Natural killer cell (primary cell): ENCODE data around the gene AMOTL2. TPM values are rescaled to one million over a fixed set of nuclear protein-coding genes. Genes with fewer than 3 reads are reported as not detected.

ENCODE experiments used
- ATAC-seq, 3 donors: fragments of 150-1000 bp in 2 of 3; fragments of 200-7000 bp in 1 of 3; cut with Tn5 transposase; 1 replicate in 1 of 3; 2 replicates in 2 of 3; pipeline ENCODE4 v1.10.0; 2021; ENCODE audit warnings: mild to moderate bottlenecking in 2 of 3, moderate library complexity in 2 of 3
- DNase-seq, 2 donors: peaks; one replicate each; pipeline versions ENCODE4 v3.0.0 to v3.0.0-alpha.2; 2013 to 2021; ENCODE audit warnings: mixed read lengths in 1 of 2
- H3K27ac ChIP-seq: one replicate; pipeline ENCODE4 v1.5.1; 2013; ENCODE audit warnings: mild to moderate bottlenecking, low read length
- H3K27me3 ChIP-seq: one replicate; pipeline ENCODE4 v1.6.1; 2013; ENCODE audit warnings: low read length; ENCODE audit not compliant: control insufficient read depth, insufficient read depth
- H3K36me3 ChIP-seq: one replicate; pipeline ENCODE4 v1.6.1; 2013; ENCODE audit warnings: low read length; ENCODE audit not compliant: control insufficient read depth, insufficient read depth
- H3K4me1 ChIP-seq: one replicate; pipeline ENCODE4 v1.6.1; 2013; ENCODE audit warnings: low read length; ENCODE audit not compliant: control insufficient read depth, insufficient read depth
- H3K4me3 ChIP-seq: one replicate; pipeline ENCODE4 v1.5.1; 2013; ENCODE audit warnings: low read length
- H3K9me3 ChIP-seq: one replicate; pipeline ENCODE4 v1.6.1; 2013; ENCODE audit warnings: low read length; ENCODE audit not compliant: control insufficient read depth, insufficient read depth
- H3K27ac Mint-ChIP-seq, 2 donors: one replicate each; pipeline ENCODE4 v1.8.0; 2022; ENCODE audit warnings: mild to moderate bottlenecking in 2 of 2, mixed read lengths in 2 of 2, moderate library complexity in 1 of 2
- H3K27me3 Mint-ChIP-seq, 2 donors: one replicate each; pipeline ENCODE4 v1.8.0; 2022; ENCODE audit warnings: low read depth in 2 of 2, mixed read lengths in 2 of 2
- H3K36me3 Mint-ChIP-seq: one replicate; pipeline ENCODE4 v1.8.0; 2022; ENCODE audit warnings: mixed read lengths
- H3K4me1 Mint-ChIP-seq, 2 donors: one replicate each; pipeline ENCODE4 v1.8.0; 2022; ENCODE audit warnings: mixed read lengths in 2 of 2
- H3K4me3 Mint-ChIP-seq: one replicate; pipeline ENCODE4 v1.8.0; 2022; ENCODE audit warnings: mild to moderate bottlenecking, moderate library complexity, mixed read lengths
- H3K9me3 Mint-ChIP-seq, 2 donors: one replicate each; pipeline ENCODE4 v1.8.0; 2022; ENCODE audit warnings: mixed read lengths in 2 of 2
- WGBS: methylation state at CpG from one replicate; pipeline ENCODE4 v1.1.7; 2013; ENCODE audit warnings: missing lambda C conversion rate; ENCODE audit not compliant: insufficient coverage; 5-methylcytosine and 5-hydroxymethylcytosine counted together
- intact Hi-C: fragments of 100-400 bp; cut with micrococcal nuclease; formaldehyde crosslinking; loops from one replicate; pipeline ENCODE4 v1.14.2; 2022
- total RNA-seq, 4 donors: library from RNA; stranded (reverse); fragments of 120-200 nt in 1 of 4; gene quantifications; one replicate each; pipeline versions ENCODE4 v1.2.3 to v1.2.4, GENCODE V29; 2013 to 2022
- TF ChIP-seq, protein P1 (sequence below): fragments of 200-600 bp; IDR thresholded peaks from one replicate; pipeline ENCODE4 v1.8.0; 2022; ENCODE audit warnings: antibody characterized with exemption

Gene AMOTL2
- total RNA-seq, 3 donors from 2014 or later (not counting 1 experiment from before 2014, with no cell fraction given): not detected

GRCh38 chr3:134364936-134365765 lies 9.1 kb downstream of the AMOTL2 start:
- Histone ChIP-seq H3K36me3 (no peaks in the 10 kb centered on the region), H3K4me3 (no peak overlapping the region), H3K27me3 (peaks cover 6% of the 10 kb centered on the region), H3K9me3 (no peaks in the 10 kb centered on the region), H3K27ac (no peak overlapping the region), H3K4me1 (peaks cover 18% of the 10 kb centered on the region)
- ATAC-seq (no peak), DNase-seq (peak in 1 of 2 donors; percentile 10)
- peaks cover 23 to 25% of the 10 kb centered on the region in 2 donors for H3K4me1 Mint-ChIP-seq
- H3K27ac Mint-ChIP-seq: peak overlapping the region; percentile 8 to 55
- 44% methylated on average over 8 of the region's 8 CpGs for WGBS
- TF ChIP-seq, protein P1, sequence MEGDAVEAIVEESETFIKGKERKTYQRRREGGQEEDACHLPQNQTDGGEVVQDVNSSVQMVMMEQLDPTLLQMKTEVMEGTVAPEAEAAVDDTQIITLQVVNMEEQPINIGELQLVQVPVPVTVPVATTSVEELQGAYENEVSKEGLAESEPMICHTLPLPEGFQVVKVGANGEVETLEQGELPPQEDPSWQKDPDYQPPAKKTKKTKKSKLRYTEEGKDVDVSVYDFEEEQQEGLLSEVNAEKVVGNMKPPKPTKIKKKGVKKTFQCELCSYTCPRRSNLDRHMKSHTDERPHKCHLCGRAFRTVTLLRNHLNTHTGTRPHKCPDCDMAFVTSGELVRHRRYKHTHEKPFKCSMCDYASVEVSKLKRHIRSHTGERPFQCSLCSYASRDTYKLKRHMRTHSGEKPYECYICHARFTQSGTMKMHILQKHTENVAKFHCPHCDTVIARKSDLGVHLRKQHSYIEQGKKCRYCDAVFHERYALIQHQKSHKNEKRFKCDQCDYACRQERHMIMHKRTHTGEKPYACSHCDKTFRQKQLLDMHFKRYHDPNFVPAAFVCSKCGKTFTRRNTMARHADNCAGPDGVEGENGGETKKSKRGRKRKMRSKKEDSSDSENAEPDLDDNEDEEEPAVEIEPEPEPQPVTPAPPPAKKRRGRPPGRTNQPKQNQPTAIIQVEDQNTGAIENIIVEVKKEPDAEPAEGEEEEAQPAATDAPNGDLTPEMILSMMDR: no peak
- no peaks in the 10 kb centered on the region for H3K9me3 Mint-ChIP-seq
- peak overlapping the region; percentile 77 for H3K4me3 Mint-ChIP-seq
- intact Hi-C loops: no loop called here
- peaks cover 8 to 19% of the 10 kb centered on the region in 2 donors for H3K27me3 Mint-ChIP-seq
- H3K36me3 Mint-ChIP-seq: no peaks in the 10 kb centered on the region

DNA sequence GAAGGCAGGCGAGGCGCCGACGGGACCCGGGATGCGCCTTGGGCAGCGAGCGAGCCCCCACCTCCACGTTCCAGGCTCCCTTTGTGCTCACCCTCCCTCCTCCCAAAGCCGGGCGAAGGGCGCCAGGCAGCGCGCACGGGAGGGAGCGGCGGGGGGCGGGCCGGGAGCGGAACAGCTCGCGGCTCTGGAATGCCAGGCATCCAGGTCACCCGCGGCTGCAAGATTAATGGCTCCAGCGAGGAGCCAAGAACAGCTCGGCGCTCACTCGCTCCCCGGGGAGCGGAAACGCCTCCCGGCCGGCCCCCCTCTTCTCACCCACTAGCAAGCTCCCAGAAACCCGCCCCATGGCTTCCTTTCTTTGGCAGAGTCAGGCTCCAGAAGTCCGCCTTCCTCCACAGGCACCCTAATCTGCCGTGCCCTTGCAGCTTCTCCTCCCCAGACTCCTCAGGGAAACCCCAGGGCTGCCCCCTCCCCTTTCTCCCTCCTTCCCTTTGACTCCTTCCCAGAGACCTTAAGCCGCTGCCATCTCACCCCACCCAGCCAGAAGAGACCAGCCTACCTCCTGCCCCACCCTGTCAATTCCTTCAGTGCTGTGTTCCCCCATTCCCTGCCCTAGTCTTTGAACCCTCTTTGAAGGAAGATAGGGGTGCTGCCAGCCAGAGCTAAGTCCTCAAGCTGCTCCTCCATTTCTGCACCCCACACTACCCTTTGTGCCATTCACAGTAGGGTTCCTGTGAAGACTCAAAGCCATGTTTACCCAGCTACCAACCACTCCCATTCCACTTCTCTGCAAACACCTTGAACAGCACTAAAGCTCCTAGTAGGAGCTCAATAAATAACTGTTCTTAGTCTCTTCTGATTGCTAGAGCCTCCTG lies 9.9 kb downstream of the AMOTL2 start:
- no peaks in the 10 kb centered on the region for H3K36me3 Mint-ChIP-seq
- peaks cover 6% of the 10 kb centered on the region for H3K27me3 ChIP-seq
- no peak overlapping the region for H3K27ac ChIP-seq
- intact Hi-C loops: no loop called here
- H3K36me3 ChIP-seq: no peaks in the 10 kb centered on the region
- TF ChIP-seq, protein P1: no peak
- H3K4me1 Mint-ChIP-seq: peaks cover 23 to 25% of the 10 kb centered on the region in 2 donors
- H3K4me3 ChIP-seq: peak overlapping the region; percentile 12
- peak overlapping the region in 1 of 2 donors; percentile 55 for H3K27ac Mint-ChIP-seq
- WGBS: under 1% methylated on average over 37 of the region's 37 CpGs
- H3K4me3 Mint-ChIP-seq: peak overlapping the region; percentile 77
- DNase-seq (peak in 1 of 2 donors; percentile 34), ATAC-seq (peak in 2 of 3 donors; percentile 40 to 55)
- H3K27me3 Mint-ChIP-seq: peaks cover 8 to 17% of the 10 kb centered on the region in 2 donors
- H3K9me3 ChIP-seq: no peaks in the 10 kb centered on the region
- no peaks in the 10 kb centered on the region for H3K9me3 Mint-ChIP-seq
- peaks cover 18% of the 10 kb centered on the region for H3K4me1 ChIP-seq

DNA sequence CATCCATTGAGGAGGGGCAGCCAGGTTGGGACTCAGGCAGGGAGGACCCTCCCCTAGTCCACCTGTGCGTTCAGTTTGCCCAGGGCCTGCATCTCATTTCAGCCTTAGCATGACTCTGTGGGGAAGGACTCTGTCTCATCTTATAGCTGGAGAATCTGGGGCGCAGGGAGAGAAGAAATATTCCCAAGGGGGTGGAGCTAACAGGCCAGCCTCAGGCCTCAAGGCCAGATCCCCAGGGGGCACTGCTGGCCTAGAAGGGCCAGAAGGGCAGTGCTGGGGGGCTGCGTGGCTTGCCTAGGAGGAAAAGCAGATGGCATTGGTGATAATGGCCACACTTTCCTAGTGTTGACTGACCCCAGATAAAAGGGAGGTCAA lies 10.9 kb downstream of the AMOTL2 start:
- no peak overlapping the region for H3K27ac Mint-ChIP-seq
- no peaks in the 10 kb centered on the region for H3K9me3 Mint-ChIP-seq
- no peaks in the 10 kb centered on the region for H3K36me3 ChIP-seq
- H3K9me3 ChIP-seq: no peaks in the 10 kb centered on the region
- intact Hi-C loops: no loop called here
- DNase-seq (no peak), ATAC-seq (no peak)
- peak overlapping the region; percentile 77 for H3K4me3 Mint-ChIP-seq
- H3K4me1 Mint-ChIP-seq: peaks cover 23 to 25% of the 10 kb centered on the region in 2 donors
- TF ChIP-seq, protein P1: no peak
- H3K4me1 ChIP-seq: peaks cover 18% of the 10 kb centered on the region
- no peak overlapping the region for H3K27ac ChIP-seq
- 77% methylated on average over 3 of the region's 3 CpGs for WGBS
- H3K27me3 ChIP-seq: peaks cover 6% of the 10 kb centered on the region
- peaks cover 8 to 19% of the 10 kb centered on the region in 2 donors for H3K27me3 Mint-ChIP-seq
- no peak overlapping the region for H3K4me3 ChIP-seq
- no peaks in the 10 kb centered on the region for H3K36me3 Mint-ChIP-seq
